Suppressor macrophage treated with lipopolysaccharide for 1 hour (primary cell): Measurements from ENCODE around the gene SMAD6.

Experiments
- DNase-seq, 3 donors: peaks; one replicate each; pipeline ENCODE4 v3.0.0-alpha.2; 2020 to 2022

SMAD6 gene

DNA sequence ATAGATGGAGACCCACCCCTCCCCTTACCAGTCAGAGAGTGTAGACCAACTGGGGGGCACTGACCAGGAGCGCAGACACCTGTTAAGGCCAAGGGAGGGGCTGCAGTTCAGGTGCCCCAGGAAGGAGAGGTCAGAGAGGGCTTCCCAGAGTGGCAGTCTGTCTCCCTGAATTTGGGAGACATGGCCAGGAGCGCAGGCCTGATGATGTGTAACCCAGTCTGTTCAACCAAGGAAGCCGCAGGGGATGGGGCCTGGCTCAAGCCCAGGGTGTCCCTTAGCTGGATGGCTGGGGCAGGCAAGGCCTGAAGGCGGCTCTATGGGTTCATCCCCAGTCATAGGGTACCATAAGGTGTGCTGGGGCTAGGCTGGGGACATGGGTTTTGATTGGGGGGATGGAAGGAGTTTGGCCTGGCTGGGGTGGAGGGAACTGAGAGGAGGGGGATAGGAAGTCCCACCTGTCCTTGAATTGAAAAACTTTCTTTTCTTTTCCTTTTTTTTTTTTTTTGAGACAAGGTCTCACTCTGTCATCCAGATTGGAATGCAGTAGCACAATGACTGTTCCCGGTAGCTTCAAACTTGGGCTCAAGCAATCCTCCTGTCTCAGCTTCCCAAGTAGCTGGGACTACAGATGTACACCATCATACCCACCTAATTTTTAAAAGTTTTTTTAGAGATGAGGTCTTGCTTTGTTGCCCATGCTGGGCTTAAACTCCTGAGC is 75.7 kb downstream of the SMAD6 start:
- no peak for DNase-seq

DNA sequence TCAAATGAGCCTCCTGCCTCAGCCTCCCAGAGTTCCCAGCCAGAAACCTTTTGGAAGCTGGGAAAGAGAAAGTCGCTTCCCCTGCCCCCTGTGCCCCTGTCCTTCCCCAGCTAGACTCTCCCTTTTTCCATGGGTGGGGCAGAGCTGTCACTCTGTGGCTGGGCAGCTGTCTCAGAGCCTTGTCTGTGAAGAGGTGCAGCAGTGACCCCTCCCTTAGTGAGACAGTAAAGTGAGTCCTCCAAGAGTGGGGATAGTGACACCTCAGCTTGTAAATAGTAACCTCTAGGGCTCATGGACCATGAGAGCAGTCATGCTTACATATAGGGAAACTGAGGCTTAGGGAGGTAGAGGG is 76.3 kb downstream of the SMAD6 start:
- no peak for DNase-seq

DNA sequence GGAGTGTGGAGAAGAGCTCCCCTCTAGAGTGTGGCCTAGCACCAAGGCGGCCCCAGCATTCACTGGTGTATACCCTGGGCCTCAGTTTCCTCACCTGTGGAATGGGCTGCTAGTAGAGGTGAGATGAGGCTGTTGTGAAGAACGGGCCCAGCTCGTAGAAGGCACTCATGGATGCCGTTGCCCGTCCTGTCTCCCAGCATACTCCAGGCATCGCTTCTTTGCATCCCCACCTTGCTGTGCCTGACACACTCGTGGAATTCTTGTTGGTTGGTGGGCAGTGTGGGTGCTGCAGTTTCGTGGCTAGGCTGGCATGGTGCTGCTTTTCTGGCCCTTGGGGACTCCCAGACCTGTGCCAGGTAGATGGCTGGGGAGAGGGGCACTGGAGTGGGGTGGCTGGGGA is 76.7 kb downstream of the SMAD6 start:
- DNase-seq: no peak

- no peak for DNase-seq
These were observed 77.4 kb downstream of the SMAD6 start for GRCh38 chr15:66779331-66780009.

- no peak for DNase-seq
These were observed 78.3 kb downstream of the SMAD6 start for GRCh38 chr15:66780172-66780972.

- DNase-seq: no peak
These were observed 79.1 kb downstream of the SMAD6 start for GRCh38 chr15:66780973-66781718.

DNA sequence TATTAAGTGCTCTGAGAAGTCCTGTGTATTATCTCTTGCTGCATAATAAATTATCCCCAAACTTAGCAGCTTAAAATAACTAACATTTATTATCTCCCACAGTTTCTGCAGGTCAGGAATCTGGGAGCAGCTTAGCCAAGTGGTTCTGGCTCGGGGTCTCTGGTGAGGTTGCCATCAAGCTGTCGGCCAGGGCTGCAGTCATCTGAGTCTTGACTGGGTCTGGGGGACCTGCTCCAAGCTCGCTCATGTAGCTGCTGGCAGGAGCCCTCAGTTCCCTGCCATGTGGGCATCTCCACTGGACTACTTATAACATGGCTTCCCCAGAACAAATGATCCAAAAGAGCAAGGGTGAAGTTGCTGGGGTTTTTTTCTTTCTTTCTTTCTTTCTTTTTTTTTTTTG is 80.7 kb downstream of the SMAD6 start:
- no peak for DNase-seq

DNA sequence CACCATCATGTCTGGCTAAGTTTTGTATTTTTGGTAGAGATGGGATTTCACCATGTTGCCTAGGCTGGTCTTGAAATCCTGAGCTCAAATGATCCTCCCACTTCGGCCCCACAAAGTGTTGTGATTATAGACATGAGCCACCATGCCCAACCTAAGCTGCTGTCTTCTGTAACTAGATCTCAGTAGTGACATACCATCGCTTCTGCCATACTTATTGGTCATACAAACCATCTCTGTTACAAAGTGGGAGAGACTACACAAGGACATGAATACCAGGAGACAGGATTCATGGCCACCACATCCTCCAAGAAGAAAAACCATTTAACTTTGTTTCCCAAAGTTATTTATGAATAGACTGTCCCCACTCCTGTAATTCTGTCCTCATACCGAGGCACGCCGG is 81.3 kb downstream of the SMAD6 start:
- no peak for DNase-seq

GRCh38 chr15:66783725-66784124 is 81.7 kb downstream of the SMAD6 start:
- no peak for DNase-seq

DNA sequence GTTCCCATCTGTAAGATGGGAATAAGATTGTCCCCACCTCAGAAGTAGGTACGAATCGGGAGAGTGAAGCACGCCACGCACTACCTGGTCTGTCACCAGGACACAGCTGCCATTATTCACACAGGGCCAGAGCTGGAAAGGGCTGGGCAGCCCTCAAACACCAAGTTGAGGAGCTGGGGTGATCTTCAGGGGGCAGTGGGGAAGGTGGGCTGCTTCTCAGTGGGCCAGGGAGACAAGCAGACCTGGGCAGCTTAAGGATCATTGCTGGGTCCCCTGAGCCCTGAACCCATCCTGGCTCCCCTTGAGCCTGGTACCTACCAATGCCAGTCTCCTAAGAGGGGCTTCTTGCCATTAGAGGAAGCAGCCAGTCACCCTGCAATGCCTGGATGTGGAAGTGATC is 82.1 kb downstream of the SMAD6 start:
- DNase-seq: no peak

DNA sequence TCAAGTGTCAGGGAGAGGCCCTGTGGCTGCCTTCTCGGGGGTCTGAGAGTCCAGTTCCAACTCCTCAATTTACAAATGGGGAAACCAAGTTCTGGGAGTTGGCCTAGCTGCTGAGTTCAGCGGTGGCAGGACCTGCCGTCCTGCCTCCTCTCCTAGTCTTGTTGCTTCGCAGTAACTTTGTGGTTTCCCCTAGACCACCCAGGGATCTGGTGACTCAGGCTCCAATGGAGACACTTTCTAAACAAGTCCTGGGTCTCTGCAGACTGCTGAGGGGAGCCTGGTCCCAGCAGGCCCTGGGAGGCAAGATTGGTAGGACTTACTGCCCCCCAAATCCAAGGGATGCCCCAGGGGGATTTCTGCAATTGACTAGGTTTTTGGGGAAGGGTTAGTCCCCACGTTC is 83.6 kb downstream of the SMAD6 start:
- DNase-seq: no peak

GRCh38 chr15:66786222-66786621 is 84.2 kb downstream of the SMAD6 start:
- DNase-seq: no peak

- no peak for DNase-seq
These were observed 84.9 kb downstream of the SMAD6 start for GRCh38 chr15:66786708-66787488.

GRCh38 chr15:66787489-66787871 is 85.4 kb downstream of the SMAD6 start:
- DNase-seq: no peak

GRCh38 chr15:66788024-66788423 is 86.0 kb downstream of the SMAD6 start:
- DNase-seq: no peak

DNA sequence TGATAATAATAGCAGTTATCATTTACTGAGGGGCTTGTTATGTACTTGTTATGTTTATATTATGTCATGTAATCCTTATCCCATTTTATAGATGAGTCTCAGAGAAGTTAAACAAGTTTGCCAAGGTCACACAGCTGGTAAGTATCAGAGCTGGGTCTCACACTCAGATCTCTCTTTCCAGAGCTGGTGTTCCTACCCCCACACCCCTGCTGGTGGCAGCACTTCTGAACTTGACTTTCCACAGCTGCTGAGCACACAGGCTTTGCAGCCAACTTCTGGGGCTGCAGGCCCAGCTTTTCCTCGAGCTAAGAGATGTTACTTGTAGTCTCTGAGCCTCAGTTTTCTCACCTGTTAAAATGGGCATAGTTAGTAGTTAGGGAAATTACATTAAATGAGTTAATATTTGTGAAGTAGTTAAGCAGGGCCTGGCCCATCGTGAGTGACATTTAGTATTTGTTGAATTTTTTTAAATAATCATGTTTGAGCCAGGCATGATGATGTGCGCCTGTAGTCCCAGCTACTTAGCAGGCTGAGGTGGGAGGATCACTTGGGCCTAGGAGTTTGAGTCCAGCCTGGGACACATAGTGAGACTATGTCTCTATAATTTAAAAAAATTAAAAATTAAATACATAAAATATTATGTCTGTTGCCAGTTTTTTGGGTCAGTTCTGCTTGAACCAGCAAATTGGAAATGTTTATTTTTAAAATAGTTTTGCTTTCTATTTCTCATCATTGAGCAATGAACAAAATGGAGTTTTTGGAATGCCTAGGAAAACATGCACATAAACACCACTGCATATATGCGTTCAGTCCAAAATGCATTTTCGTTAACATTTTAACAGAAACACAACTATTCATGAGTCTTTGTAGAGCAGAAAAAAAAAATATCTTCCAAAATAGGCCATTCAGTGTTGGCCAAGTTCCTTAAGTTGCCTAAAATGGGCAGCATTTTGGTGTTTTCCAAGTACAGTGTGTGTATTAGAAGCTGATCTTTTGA is 87.3 kb downstream of the SMAD6 start:
- peak; percentile 42 to 70 (median 62) for DNase-seq

- DNase-seq: no peak
These were observed 93.8 kb downstream of the SMAD6 start for GRCh38 chr15:66795851-66796250.

DNA sequence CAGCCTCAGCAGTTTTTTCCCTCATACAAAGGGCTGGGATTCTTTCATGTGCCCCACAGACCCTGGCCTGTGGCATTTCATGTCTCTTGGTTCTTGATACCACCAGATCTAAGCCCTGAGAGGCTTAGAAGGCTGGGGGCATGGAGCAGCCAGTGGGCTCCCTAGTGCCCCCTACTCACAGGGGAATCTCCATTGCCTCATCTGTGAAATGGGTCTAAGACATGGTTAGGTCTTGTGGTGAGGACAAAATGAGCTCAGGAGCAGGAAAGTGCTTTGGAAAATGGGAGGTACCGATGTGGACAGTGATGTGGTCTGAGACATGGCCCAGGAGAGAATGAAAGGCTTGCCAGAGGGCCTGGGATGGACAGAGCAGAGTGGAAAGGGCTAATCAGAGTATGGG is 94.3 kb downstream of the SMAD6 start:
- DNase-seq: no peak

DNA sequence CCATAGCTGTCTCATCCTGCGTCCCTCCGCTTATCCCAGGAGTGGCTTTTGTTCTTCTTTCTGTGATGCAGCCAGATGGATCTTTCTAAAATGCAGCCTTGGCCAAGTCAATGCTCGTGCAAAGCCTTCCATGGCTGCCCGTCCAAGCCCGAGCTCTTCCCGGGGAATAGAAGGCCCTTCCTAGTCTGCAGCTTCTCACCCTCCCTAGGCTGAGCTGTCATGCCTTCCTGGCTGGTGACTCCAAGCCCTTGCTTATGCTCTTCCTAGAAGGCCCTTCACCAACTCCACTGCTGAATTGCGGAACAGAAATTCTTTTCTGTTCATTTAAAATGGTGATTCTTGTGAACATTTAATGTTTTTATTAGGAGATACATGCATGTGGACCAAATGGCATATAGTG is 95.9 kb downstream of the SMAD6 start:
- no peak for DNase-seq

GRCh38 chr15:66798426-66799061 is 96.5 kb downstream of the SMAD6 start:
- no peak for DNase-seq

GRCh38 chr15:66799242-66799641 is 97.2 kb downstream of the SMAD6 start:
- no peak for DNase-seq
